Body of pancreas (tissue), 4 donors: ENCODE measurements around the gene COBL.

Source experiments
- POLR2A ChIP-seq, 3 donors: fragments of 450-650 bp; IDR thresholded peaks; one replicate each; pipeline ENCODE4 v1.6.1; 2016; ENCODE audit warnings: antibody characterized with exemption in 3 of 3, mild to moderate bottlenecking in 2 of 3
- TF ChIP-seq, protein P1 (sequence below), 7 experiments: fragments of 450-650 bp in 4 of 7; fragments of 200-600 bp in 3 of 7; sonication (generic) in 3 of 7; IDR thresholded peaks; one replicate each; pipeline ENCODE4 v1.5.1; 2016 to 2019; ENCODE audit warnings: antibody characterized with exemption in 7 of 7

DNA sequence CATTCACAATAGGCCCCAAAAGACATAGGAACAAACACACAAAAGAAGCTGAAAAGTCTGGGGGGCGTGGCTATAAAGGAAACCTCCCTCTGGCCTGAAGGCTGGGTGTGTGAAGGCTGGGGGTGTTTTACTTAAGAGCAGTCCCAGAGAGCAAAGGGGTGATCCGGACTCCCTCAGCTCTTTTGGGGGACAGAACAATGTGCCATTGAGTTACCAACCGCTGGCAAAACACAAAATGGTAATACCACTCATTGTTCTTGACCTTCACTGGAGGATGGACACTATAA, 189.0 kb downstream of the COBL start:
- TF ChIP-seq, protein P1, sequence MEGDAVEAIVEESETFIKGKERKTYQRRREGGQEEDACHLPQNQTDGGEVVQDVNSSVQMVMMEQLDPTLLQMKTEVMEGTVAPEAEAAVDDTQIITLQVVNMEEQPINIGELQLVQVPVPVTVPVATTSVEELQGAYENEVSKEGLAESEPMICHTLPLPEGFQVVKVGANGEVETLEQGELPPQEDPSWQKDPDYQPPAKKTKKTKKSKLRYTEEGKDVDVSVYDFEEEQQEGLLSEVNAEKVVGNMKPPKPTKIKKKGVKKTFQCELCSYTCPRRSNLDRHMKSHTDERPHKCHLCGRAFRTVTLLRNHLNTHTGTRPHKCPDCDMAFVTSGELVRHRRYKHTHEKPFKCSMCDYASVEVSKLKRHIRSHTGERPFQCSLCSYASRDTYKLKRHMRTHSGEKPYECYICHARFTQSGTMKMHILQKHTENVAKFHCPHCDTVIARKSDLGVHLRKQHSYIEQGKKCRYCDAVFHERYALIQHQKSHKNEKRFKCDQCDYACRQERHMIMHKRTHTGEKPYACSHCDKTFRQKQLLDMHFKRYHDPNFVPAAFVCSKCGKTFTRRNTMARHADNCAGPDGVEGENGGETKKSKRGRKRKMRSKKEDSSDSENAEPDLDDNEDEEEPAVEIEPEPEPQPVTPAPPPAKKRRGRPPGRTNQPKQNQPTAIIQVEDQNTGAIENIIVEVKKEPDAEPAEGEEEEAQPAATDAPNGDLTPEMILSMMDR (IDR thresholded peaks at IDR 0.05): no peak
- TF ChIP-seq POLR2A (IDR thresholded peaks at IDR 0.05): no peak
